IMR-90 (cell line): ENCODE results near the gene ADD3.

Source experiments
- MXI1 ChIP-seq: IDR thresholded peaks from 2 replicates; pipeline ENCODE4 v1.6.1; 2012; ENCODE audit warnings: low read depth, mild to moderate bottlenecking, low read length, moderate library complexity, borderline replicate concordance
- NFE2L2 ChIP-seq: fragments of 150-350 bp; IDR thresholded peaks from 2 replicates; pipeline ENCODE4 v1.6.1; 2016; ENCODE audit warnings: low read depth, mild to moderate bottlenecking, low read length
- RCOR1 ChIP-seq: IDR thresholded peaks from 2 replicates; pipeline ENCODE4 v1.6.1; 2012; ENCODE audit warnings: mild to moderate bottlenecking, low read length, improper control_type of control experiment; ENCODE audit not compliant: insufficient replicate concordance
- TF ChIP-seq, protein P1 (sequence below): conservative IDR thresholded peaks from 2 replicates; pipeline ENCODE4 v1.5.1; 2012; ENCODE audit warnings: mild to moderate bottlenecking, low read depth, low read length, improper control_type of control experiment

DNA sequence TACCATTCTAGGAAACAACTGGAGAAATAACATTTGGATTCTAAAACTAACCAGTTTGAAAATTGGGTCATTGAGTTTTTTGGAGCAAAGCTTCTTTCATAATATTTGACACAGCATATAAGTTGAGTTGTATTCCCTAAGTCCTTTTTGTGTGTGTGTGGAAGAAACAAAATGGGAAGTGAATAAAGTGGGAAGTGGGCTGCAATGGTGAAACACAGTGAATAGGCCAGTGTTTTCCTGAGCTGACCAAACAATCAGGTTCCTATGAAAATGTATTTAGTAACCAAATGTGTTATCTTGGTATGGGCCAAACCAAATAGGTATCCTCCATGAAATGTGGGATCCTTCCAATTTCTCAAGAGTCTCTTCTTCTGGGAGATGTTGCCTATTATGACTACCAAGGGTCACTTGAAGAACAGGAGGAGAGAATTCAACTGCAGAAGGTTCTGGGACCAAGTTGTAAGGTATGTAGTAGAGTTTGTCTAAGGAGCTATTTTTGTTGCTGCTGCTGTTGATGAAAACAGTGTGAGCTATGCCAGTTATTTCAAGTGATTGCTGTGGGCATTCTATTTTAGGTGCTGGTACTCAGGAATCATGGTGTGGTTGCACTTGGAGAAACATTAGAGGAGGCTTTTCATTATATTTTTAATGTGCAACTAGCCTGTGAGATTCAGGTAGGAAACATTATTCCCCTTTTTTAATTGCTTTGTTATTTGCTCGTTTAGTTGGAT lies 111.3 kb downstream of the ADD3 start:
- TF ChIP-seq RCOR1 (no peak), NFE2L2 (no peak), MXI1 (no peak)
- TF ChIP-seq, protein P1, sequence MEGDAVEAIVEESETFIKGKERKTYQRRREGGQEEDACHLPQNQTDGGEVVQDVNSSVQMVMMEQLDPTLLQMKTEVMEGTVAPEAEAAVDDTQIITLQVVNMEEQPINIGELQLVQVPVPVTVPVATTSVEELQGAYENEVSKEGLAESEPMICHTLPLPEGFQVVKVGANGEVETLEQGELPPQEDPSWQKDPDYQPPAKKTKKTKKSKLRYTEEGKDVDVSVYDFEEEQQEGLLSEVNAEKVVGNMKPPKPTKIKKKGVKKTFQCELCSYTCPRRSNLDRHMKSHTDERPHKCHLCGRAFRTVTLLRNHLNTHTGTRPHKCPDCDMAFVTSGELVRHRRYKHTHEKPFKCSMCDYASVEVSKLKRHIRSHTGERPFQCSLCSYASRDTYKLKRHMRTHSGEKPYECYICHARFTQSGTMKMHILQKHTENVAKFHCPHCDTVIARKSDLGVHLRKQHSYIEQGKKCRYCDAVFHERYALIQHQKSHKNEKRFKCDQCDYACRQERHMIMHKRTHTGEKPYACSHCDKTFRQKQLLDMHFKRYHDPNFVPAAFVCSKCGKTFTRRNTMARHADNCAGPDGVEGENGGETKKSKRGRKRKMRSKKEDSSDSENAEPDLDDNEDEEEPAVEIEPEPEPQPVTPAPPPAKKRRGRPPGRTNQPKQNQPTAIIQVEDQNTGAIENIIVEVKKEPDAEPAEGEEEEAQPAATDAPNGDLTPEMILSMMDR = no peak
